ENCODE measurements around the gene ANXA3.
"Not testable (repeated sequence)": the region's sequence is repeated elsewhere in the genome, so short reads cannot be mapped to it uniquely, and the experiment has no call there.

ANXA3 gene, protein sequence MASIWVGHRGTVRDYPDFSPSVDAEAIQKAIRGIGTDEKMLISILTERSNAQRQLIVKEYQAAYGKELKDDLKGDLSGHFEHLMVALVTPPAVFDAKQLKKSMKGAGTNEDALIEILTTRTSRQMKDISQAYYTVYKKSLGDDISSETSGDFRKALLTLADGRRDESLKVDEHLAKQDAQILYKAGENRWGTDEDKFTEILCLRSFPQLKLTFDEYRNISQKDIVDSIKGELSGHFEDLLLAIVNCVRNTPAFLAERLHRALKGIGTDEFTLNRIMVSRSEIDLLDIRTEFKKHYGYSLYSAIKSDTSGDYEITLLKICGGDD

GRCh38 chr4:78551420-78552351 is at the start of gene ANXA3:
TSS of gene ANXA3 (plus strand) at chr4:78551770. CDS start at chr4:78554474, 2,704 bp downstream.
- DNase-seq = peak in 1 of 2 donors; percentile 11

GRCh38 chr4:78506260-78506659 is 45.3 kb upstream of the ANXA3 start:
- DNase-seq = not testable (repeated sequence)

- DNase-seq = no peak
Observed at GRCh38 chr4:78509043-78509442, 42.5 kb upstream of the ANXA3 start.

- no peak for DNase-seq
Observed at GRCh38 chr4:78510108-78510507, 41.5 kb upstream of the ANXA3 start.

- DNase-seq = no peak
Observed at GRCh38 chr4:78510681-78511080, 40.9 kb upstream of the ANXA3 start.

- DNase-seq = no peak
Observed at GRCh38 chr4:78512357-78512920, 39.1 kb upstream of the ANXA3 start.

DNA sequence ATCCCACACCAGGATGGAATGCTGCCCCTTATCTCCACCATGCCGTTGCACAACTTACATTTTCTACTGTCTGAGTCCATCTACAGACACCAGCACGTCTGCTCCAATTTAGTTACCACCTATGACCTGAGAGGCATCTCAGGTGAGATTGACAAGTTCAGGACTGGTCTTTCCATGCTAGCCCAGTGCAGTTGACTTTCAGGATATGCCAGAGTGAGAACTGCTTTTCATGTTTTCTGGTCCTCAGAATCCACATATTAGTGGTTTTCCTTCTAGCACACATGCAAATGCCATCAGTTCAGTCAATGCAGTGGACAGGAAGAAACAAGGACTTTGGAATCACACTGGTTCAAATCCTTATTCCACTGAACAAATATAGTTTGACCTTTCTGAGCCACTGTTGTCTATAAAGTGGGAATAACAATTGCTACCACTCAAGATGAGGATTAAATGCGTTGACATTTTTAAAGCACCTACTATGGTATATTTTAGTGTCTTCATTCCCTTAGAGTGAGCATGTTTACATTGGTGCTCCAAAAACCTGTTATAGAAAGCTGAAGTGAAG is 38.1 kb upstream of the ANXA3 start:
- DNase-seq = no peak

- no peak for DNase-seq
Observed at GRCh38 chr4:78517050-78517652, 34.4 kb upstream of the ANXA3 start.

DNA sequence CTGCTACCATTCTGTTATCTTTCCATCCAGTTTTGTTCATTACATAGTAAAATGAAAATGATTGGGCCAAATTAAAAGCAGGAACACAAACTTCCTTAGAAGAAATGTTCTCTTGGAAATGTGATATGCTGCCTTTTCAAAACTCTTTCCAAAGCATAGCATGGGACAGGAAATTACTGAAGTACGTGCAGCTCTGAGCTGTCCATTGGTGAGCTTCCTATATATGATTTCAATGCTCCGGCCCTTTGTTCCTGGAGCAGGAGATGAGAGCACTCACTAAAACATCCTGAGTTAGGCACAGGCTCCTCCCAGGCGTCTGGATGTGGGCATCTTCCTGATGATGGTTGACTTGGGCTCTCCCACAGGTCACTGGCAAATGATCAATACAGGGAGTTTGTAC is 33.0 kb upstream of the ANXA3 start:
- no peak for DNase-seq

- DNase-seq = no peak
Observed at GRCh38 chr4:78519962-78520361, 31.6 kb upstream of the ANXA3 start.

- DNase-seq = no peak
Observed at GRCh38 chr4:78520808-78521226, 30.8 kb upstream of the ANXA3 start.

- DNase-seq = no peak
Observed at GRCh38 chr4:78524009-78524408, 27.6 kb upstream of the ANXA3 start.

DNA sequence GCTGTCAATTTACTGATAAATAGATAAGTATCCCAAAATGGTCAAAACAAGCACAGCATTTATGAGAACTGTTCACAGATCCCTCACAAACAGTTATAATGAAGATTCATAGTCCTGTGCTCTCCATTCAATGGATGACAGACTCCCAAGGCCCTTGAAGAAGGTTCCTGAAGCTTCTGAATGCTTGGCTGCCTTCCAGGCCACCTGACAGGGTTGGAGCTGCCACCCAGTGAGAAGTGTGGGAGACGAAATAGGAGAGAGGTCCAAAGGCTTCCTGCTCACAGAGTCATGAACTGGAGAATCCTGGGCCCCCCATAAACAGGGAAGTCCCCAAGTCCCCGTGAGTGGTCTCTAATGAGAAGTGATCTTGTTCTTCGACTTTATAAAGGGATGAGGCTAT is 26.0 kb upstream of the ANXA3 start:
- no peak for DNase-seq

DNA sequence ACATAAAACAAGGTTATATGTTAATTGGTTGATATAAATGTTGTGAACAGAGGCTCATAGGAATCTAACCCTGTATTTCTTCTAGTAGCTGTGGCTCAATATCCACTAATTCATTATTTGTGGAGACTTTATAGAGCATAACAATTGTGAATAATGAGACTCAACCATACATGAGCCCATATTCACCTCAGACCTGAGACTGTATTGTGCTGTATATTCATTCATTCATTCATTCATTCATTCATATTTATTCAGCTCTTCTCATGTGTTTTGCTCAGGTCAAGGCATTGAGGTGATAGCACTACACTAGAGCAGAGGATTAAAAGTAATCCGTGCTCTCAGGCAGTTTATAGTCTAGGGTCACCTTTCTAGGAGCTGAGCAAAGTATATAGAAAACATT is 24.5 kb upstream of the ANXA3 start:
- DNase-seq = no peak

DNA sequence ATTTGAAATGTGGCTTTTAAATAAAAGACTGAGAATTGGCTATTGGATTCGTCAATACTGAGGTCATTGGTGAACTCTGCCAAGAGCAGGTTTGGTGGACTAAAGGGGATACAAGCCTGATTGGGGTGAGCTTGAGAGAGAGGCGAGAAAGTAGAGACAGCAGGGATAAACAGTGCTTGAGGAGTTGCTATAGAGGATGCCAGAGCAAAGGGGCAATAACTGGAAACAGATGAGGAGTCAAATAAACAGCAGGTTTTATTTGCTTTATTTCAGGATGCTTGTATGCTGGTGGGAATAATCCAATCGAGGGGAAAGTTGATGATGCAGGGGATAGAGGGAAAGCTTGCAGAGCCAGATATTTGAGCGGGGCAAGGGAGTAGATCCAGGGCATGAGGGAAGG is 24.0 kb upstream of the ANXA3 start:
- DNase-seq = no peak

- DNase-seq = no peak
Observed at GRCh38 chr4:78528327-78528726, 23.2 kb upstream of the ANXA3 start.

DNA sequence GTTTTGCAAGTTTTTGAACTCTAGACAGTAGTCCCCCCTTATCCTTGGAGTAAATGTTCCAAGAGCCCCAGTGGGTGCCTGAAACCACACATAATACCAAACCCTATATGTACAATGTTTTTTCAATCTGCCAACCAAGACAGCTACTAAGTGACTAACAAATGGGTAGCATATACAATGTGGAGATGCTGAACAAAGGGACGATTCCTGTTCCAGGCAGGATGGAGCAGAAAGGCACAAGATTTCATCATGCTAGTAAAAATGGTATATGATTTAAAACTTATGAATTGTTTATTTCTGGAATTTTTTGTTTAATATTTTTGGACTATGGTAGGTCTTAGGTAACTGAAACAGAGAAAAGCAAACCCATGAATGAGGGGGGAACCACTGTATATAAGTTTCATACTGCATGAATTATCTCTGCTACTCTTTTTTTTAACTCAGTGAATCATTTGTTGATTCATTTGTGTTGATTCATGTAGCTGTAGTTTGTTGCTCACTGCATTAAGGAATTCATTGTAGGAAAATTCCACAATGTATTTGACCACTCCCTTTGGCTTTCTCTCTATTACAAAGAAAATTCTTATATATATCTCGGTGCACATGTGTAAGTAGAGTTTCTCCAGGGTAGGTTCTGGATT is 21.9 kb upstream of the ANXA3 start:
- DNase-seq = no peak

DNA sequence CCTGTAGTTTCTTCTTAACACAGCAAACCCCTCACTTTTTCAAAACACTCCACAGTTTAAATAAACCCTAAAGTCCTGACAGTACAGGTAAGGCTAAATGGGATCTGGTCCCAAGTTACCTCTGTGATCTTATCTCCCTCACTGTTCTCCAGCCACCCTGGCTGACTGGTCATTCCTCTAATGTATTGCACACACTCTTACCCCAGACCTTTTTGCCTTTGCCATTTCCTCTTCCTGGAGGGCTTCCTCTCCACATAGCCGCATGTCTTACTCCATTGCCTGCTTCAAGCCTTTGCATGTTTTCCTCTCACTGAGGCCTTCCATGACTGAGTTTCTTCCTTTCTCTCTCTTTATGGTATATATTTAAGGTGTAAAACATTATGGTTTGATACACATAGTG is 19.5 kb upstream of the ANXA3 start:
- no peak for DNase-seq

DNA sequence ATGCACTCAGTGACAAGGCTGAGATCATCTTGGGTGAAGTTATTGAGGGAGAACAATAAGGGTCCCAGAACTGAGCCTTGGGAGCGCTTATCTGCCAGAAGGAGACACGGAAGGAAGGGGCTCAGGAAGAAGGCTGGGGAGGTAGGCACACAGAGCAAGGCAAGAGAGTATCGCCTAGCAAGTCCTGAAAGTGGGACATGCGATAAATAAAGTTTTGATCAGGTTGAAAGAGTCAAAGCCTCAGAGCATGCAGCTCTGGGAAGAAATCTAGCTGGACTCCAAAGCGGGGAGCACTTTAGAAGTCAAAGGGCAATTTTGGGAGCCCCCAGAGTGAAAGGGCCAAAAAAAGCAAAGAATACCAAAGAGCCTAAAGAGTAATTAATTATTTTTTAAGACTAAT is 17.7 kb upstream of the ANXA3 start:
- no peak for DNase-seq

DNA sequence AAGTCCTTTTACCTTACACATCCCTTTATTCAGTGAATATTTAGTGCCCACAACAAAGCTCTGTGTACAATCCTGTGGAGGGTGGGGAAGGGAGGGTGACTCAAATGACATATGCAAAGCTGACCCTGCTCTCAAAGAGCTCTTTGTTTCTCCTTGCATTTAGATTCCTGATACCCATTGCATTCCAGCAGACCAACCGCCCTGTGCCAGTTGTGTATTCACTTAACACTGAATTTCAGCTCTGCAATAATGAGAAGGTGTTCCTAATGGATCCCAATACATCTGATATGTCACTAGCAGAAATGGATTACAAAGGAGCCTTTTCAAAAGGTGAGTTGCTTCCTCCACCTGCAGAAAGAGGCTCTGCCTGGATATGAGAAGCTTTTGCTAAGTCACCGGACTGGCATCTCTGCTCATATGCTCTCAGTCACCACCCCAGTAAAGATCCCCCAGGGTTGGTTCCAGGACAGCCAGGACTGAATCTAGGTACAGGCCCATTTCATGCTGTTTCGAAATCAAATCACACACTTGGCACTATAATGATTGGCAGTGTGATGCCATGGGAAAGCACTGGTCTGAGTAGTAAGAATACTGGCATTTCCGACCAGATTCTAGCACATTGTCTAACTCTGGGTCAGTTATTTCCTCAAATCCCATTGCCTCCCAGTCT is 17.1 kb upstream of the ANXA3 start:
- no peak for DNase-seq

GRCh38 chr4:78542373-78542772 is 9.2 kb upstream of the ANXA3 start:
- no peak for DNase-seq

Data from CD4-positive, alpha-beta T cell treated with Interleukin-4 for 1 hour (primary cell).